HL-60 (cell line): Measurements from ENCODE around the gene ARHGAP26.

Source experiments
- DNase-seq, 2 experiments: peaks; one replicate each; pipeline ENCODE4 v3.0.0-alpha.2; 2010 to 2020; ENCODE audit warnings: low read depth in 1 of 2, low spot score in 1 of 2
- H3K27ac ChIP-seq: fragments of 250-450 bp; sonication (Bioruptor Pico); replicated peaks from 2 replicates; pipeline ENCODE4 v1.5.1; 2020; ENCODE audit warnings: mild to moderate bottlenecking, moderate library complexity
- H3K27me3 ChIP-seq: fragments of 250-450 bp; sonication (Bioruptor Pico); 2 replicates; pipeline ENCODE4 v1.5.1; 2021; ENCODE audit warnings: mild to moderate bottlenecking, moderate library complexity; ENCODE audit not compliant: insufficient read depth, poor library complexity, severe bottlenecking
- H3K4me3 ChIP-seq: replicated peaks from 2 replicates; pipeline ENCODE4 v1.5.1; 2011; ENCODE audit warnings: mild to moderate bottlenecking, control low read depth, low read length; ENCODE audit not compliant: insufficient read depth
- CTCF ChIP-seq: IDR thresholded peaks from one replicate; pipeline ENCODE4 v1.5.1; 2011; ENCODE audit warnings: low read length, control low read depth, inconsistent platforms; ENCODE audit not compliant: insufficient read depth
- GABPA ChIP-seq: IDR thresholded peaks from 2 replicates; pipeline ENCODE4 v1.6.1; 2012; ENCODE audit warnings: low read depth
- POLR2AphosphoS5 ChIP-seq: IDR thresholded peaks from 2 replicates; pipeline ENCODE4 v1.6.1; 2012; ENCODE audit warnings: low read depth
- REST ChIP-seq: IDR thresholded peaks from 2 replicates; pipeline ENCODE4 v1.6.1; 2012; ENCODE audit warnings: low read depth; ENCODE audit not compliant: insufficient replicate concordance
- SPI1 ChIP-seq: IDR thresholded peaks from 2 replicates; pipeline ENCODE4 v1.6.1; 2012; ENCODE audit warnings: low read depth, mild to moderate bottlenecking, borderline replicate concordance

The ARHGAP26 gene

DNA sequence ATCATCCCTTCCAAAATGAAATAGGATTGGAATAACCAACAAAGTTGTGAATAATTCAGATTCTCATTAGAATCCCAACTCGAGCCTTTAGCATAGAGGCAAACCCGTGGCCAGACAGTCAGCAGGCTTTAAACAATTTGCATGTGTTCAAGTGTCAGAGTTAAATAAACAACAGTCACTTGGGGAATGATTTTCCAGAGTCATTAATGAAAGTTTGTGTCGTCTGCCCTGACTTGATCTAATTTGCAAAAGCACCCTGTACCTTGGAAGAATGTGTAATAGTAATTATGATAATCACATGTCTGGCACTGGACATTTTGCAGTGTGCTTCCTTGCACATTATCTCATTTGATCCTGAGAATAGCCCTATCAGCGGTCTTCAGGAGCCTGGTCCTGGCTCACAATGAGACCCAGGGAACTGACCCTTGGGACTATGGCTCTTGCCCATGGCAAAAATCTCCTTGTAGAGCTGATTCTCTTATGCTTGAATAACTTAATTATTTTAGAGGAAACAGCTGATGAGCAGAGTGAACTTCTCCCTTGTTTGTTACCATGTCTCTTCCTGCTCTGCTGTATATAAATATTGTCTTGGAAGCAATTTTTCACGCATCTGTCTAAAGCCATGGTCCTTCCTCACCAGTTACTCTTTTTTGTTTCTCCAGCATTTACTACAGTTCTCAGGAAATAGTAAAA is 360.6 kb downstream of the ARHGAP26 start:
- Histone ChIP-seq H3K4me3 (no peak overlapping the region), H3K27ac (no peak overlapping the region), H3K27me3 (no peaks in the 10 kb centered on the region)
- no peak for DNase-seq
- TF ChIP-seq POLR2AphosphoS5 (no peak), CTCF (no peak), REST (no peak), GABPA (no peak), SPI1 (no peak)

- DNase-seq: no peak
- TF ChIP-seq GABPA: no peak
- TF ChIP-seq CTCF: no peak
- no peak for TF ChIP-seq SPI1
- TF ChIP-seq POLR2AphosphoS5: no peak
- no peak for TF ChIP-seq REST
- Histone ChIP-seq H3K27ac (no peak overlapping the region), H3K27me3 (no peaks in the 10 kb centered on the region), H3K4me3 (no peak overlapping the region)
Observed at GRCh38 chr5:143131972-143132371, 361.8 kb downstream of the ARHGAP26 start.

DNA sequence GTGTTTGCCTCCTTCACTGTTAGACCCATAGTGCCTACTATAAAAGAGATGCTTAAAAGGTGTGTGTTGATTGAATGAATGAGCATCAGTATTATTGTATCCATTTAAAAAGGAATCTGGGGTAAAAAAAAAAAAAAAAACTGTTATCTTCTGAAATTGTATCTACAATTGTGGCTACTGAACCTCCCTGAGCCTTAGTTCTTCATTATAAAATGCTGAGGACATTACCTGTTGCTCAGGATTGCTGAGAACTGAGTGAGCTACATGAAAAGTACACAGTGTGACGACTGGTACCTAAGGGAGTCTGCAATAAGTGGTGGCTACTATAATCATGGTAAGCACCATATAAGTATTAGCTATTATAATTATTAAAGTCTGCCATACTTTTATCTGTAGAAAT is 362.6 kb downstream of the ARHGAP26 start:
- no peak for TF ChIP-seq REST
- TF ChIP-seq SPI1: no peak
- no peaks in the 10 kb centered on the region for H3K27me3 ChIP-seq
- H3K27ac ChIP-seq: no peak overlapping the region
- no peak overlapping the region for H3K4me3 ChIP-seq
- no peak for DNase-seq
